Esophagus muscularis mucosa (tissue), 3 donors: ENCODE data around the gene TNFRSF19.

Source experiments
- CTCF ChIP-seq, 3 experiments: fragments of 200-600 bp in 2 of 3; fragments of 450-650 bp in 1 of 3; sonication (generic) in 2 of 3; IDR thresholded peaks; one replicate each; pipeline ENCODE4 v1.5.1; 2017 to 2019; ENCODE audit warnings: antibody characterized with exemption in 3 of 3, mild to moderate bottlenecking in 2 of 3, moderate library complexity in 1 of 3
- POLR2A ChIP-seq: fragments of 450-650 bp; IDR thresholded peaks from one replicate; pipeline ENCODE4 v1.6.1; 2017; ENCODE audit warnings: antibody characterized with exemption, moderate library complexity, mild to moderate bottlenecking, low read depth
- POLR2AphosphoS5 ChIP-seq, 2 donors: sonication (generic); formaldehyde crosslinking; IDR thresholded peaks; one replicate each; pipeline ENCODE4 v1.6.1; 2017; ENCODE audit warnings: antibody characterized with exemption in 2 of 2

- no peak for TF ChIP-seq POLR2AphosphoS5 (IDR thresholded peaks at IDR 0.05)
- no peak for TF ChIP-seq CTCF (IDR thresholded peaks at IDR 0.05)
- no peak for TF ChIP-seq POLR2A
These were observed 152.7 kb downstream of the TNFRSF19 start for GRCh38 chr13:23722726-23723453.
